ENCODE data around the gene MAP3K9.

MAP3K9 gene

DNA sequence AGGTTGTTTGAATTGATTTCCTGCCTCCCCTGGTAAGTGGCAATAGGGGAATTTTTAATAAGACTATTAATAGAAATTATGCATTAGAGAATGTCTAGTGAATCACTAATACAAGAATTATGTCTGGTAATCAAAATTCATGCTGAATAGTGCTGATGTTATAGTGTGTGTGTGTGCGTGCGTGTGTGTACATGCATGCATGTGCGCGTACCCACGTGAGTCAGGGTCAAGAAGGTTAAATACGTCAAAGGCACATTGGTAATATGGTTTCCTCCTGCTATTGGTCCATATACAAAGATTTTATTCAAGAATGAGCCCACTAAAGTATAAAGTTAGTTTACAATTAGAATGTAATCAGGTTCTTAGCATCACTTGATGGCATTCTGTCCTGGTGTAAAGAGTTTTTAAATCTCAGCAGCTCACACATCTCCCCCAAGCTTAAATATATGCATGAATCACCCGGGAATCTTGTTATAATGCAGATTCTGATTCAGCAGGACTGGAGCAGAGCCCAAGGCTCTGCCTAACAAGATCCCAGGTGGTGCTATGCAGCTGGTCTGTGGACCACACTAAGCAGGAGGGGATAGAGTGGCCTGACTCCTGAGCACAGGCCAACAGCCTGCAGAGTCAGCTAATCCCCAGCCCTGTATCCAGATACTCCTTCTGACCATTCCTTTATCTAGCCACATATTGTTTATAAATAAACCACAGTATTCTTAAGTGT lies 123.7 kb downstream of the MAP3K9 start:
- Histone ChIP-seq H3K27ac (replicated peaks) (no peak overlapping the region), H3K27me3 (ENCODE audit: insufficient read depth, poor library complexity, severe bottlenecking) (no peaks in the 10 kb centered on the region), H3K4me3 (replicated peaks; ENCODE audit: insufficient read depth, low read length) (no peak overlapping the region)
- TF ChIP-seq, protein P1, sequence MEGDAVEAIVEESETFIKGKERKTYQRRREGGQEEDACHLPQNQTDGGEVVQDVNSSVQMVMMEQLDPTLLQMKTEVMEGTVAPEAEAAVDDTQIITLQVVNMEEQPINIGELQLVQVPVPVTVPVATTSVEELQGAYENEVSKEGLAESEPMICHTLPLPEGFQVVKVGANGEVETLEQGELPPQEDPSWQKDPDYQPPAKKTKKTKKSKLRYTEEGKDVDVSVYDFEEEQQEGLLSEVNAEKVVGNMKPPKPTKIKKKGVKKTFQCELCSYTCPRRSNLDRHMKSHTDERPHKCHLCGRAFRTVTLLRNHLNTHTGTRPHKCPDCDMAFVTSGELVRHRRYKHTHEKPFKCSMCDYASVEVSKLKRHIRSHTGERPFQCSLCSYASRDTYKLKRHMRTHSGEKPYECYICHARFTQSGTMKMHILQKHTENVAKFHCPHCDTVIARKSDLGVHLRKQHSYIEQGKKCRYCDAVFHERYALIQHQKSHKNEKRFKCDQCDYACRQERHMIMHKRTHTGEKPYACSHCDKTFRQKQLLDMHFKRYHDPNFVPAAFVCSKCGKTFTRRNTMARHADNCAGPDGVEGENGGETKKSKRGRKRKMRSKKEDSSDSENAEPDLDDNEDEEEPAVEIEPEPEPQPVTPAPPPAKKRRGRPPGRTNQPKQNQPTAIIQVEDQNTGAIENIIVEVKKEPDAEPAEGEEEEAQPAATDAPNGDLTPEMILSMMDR (IDR thresholded peaks at IDR 0.05; ENCODE audit: insufficient read depth, low read length), result no peak
- TF ChIP-seq POLR2AphosphoS5 (IDR thresholded peaks at IDR 0.05; ENCODE audit: low read depth), result no peak
- DNase-seq (ENCODE audit: low read depth in 1 of 2, low spot score in 1 of 2), result no peak

DNA sequence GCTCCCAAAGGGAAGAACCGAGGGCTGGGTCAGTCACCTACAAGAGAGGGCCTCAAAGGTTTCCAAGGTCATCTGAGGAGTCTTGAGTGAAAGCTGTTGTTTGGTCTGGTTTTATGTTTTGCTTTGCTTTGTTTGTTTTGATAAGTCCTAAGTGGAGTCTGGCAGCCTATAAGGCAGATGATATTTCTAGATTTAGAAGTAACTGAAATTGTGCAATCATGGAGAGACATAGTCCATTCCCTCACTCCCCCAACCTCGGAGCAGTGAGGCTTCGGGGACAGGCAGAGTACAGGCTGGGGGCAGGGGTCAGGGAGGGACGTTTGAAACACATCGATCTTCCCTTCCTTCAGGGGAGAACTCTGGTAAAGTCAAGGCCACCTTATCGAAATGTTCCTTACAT lies 125.3 kb downstream of the MAP3K9 start:
- H3K27ac ChIP-seq (replicated peaks), result no peak overlapping the region
- TF ChIP-seq SPI1 (IDR thresholded peaks at IDR 0.05; ENCODE audit: borderline replicate concordance, low read depth), result no peak
- H3K27me3 ChIP-seq (ENCODE audit: insufficient read depth, poor library complexity, severe bottlenecking), result no peaks in the 10 kb centered on the region
- DNase-seq (ENCODE audit: low read depth in 1 of 2, low spot score in 1 of 2), result no peak
- H3K4me3 ChIP-seq (replicated peaks; ENCODE audit: insufficient read depth, low read length), result no peak overlapping the region

DNA sequence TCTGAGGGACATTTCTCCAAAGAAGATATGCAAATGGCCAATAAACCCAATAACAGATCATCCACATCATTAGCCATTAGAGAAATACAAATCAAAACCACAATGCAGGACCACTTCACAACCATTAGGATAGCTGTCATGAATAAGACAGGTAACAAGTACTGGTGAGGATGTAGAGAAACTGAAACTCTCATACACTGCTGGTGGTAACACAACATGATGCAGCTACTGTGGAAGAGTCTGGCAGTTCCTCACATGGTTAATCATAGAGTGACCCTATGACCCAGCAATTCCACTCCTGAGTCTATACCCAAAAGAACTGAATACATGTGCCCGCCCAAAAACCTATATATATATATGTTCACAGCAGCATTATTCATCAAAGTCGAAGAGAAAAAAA lies 128.6 kb downstream of the MAP3K9 start:
- Histone ChIP-seq H3K27me3 (ENCODE audit: insufficient read depth, poor library complexity, severe bottlenecking) (no peaks in the 10 kb centered on the region), H3K4me3 (replicated peaks; ENCODE audit: insufficient read depth, low read length) (no peak overlapping the region), H3K27ac (replicated peaks) (no peak overlapping the region)
- TF ChIP-seq SPI1 (IDR thresholded peaks at IDR 0.05; ENCODE audit: borderline replicate concordance, low read depth), result no peak
- TF ChIP-seq, protein P2, sequence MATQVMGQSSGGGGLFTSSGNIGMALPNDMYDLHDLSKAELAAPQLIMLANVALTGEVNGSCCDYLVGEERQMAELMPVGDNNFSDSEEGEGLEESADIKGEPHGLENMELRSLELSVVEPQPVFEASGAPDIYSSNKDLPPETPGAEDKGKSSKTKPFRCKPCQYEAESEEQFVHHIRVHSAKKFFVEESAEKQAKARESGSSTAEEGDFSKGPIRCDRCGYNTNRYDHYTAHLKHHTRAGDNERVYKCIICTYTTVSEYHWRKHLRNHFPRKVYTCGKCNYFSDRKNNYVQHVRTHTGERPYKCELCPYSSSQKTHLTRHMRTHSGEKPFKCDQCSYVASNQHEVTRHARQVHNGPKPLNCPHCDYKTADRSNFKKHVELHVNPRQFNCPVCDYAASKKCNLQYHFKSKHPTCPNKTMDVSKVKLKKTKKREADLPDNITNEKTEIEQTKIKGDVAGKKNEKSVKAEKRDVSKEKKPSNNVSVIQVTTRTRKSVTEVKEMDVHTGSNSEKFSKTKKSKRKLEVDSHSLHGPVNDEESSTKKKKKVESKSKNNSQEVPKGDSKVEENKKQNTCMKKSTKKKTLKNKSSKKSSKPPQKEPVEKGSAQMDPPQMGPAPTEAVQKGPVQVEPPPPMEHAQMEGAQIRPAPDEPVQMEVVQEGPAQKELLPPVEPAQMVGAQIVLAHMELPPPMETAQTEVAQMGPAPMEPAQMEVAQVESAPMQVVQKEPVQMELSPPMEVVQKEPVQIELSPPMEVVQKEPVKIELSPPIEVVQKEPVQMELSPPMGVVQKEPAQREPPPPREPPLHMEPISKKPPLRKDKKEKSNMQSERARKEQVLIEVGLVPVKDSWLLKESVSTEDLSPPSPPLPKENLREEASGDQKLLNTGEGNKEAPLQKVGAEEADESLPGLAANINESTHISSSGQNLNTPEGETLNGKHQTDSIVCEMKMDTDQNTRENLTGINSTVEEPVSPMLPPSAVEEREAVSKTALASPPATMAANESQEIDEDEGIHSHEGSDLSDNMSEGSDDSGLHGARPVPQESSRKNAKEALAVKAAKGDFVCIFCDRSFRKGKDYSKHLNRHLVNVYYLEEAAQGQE (IDR thresholded peaks at IDR 0.05; ENCODE audit: insufficient replicate concordance, low read depth), result no peak
- TF ChIP-seq GABPA (IDR thresholded peaks at IDR 0.05; ENCODE audit: low read depth), result no peak
- TF ChIP-seq POLR2AphosphoS5 (IDR thresholded peaks at IDR 0.05; ENCODE audit: low read depth), result no peak
- TF ChIP-seq, protein P1 (IDR thresholded peaks at IDR 0.05; ENCODE audit: insufficient read depth, low read length), result no peak
- DNase-seq (ENCODE audit: low read depth in 1 of 2, low spot score in 1 of 2), result no peak

DNA sequence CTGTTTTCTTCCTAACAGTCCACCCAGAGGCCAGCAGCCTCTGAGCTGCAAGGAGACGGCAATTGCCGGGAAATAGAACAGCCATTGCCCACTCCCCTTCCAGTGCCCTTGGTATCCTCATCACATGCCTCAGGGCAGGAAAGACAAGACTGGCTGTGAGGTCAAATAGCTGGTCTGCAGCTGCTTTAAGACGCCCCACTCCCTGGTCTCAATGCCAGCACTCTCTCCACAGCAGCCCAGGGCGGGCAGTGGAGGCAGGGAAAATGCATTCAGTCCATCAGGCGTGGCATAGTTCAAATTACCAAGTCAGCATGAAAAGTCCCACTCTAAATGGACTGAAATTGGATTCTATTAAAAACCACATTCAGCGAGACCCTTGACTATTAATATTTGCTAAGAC lies 132.0 kb downstream of the MAP3K9 start:
- TF ChIP-seq POLR2AphosphoS5 (IDR thresholded peaks at IDR 0.05; ENCODE audit: low read depth), result no peak
- TF ChIP-seq SPI1 (IDR thresholded peaks at IDR 0.05; ENCODE audit: borderline replicate concordance, low read depth), result no peak
- no peak for DNase-seq (ENCODE audit: low read depth in 1 of 2, low spot score in 1 of 2)
- Histone ChIP-seq H3K4me3 (replicated peaks; ENCODE audit: insufficient read depth, low read length) (no peak overlapping the region), H3K27me3 (ENCODE audit: insufficient read depth, poor library complexity, severe bottlenecking) (no peaks in the 10 kb centered on the region), H3K27ac (replicated peaks) (no peak overlapping the region)

Data from HL-60 (cell line).